NCI-H460 (cell line): ENCODE results near the gene MAPKAPK3. TPM values are rescaled to one million over a fixed set of nuclear protein-coding genes. Genes with fewer than 3 reads are reported as not detected.

Source experiments
- DNase-seq: peaks from one replicate; pipeline ENCODE4 v3.0.0-alpha.2; 2016; ENCODE audit warnings: low read depth; ENCODE audit errors: extremely low read depth
- total RNA-seq: library from RNA; depleted of rRNA; stranded (reverse); fragments of >200 nt; shearing (Covaris generic); gene quantifications from 2 replicates; pipeline ENCODE4 v1.2.3, GENCODE V29; 2014

Gene MAPKAPK3
- total RNA-seq, 1 experiment from 2014 or later, result 31.6 TPM

GRCh38 chr3:50624634-50625033, 7.7 kb downstream of the MAPKAPK3 start:
- DNase-seq, result no peak

- DNase-seq, result no peak
These were observed 8.6 kb downstream of the MAPKAPK3 start for GRCh38 chr3:50625231-50626182.

GRCh38 chr3:50626401-50626800, 9.4 kb downstream of the MAPKAPK3 start:
- no peak for DNase-seq

- peak; percentile 36 for DNase-seq
These were observed 10.6 kb downstream of the MAPKAPK3 start for GRCh38 chr3:50627407-50628051.

GRCh38 chr3:50628601-50629000, 11.7 kb downstream of the MAPKAPK3 start:
- no peak for DNase-seq

- DNase-seq, result no peak
These were observed 13.4 kb downstream of the MAPKAPK3 start for GRCh38 chr3:50630394-50630793.

- no peak for DNase-seq
These were observed 13.9 kb downstream of the MAPKAPK3 start for GRCh38 chr3:50630877-50631276.

GRCh38 chr3:50632450-50632849, 15.5 kb downstream of the MAPKAPK3 start:
- no peak for DNase-seq

- no peak for DNase-seq
These were observed 16.4 kb downstream of the MAPKAPK3 start for GRCh38 chr3:50633230-50633790.

GRCh38 chr3:50635066-50635465, 18.1 kb downstream of the MAPKAPK3 start:
- no peak for DNase-seq

- no peak for DNase-seq
These were observed 20.1 kb downstream of the MAPKAPK3 start for GRCh38 chr3:50637011-50637410.

- no peak for DNase-seq
These were observed 21.0 kb downstream of the MAPKAPK3 start for GRCh38 chr3:50637945-50638344.

GRCh38 chr3:50639055-50639494, 22.1 kb downstream of the MAPKAPK3 start:
- DNase-seq, result no peak

- no peak for DNase-seq
These were observed 25.4 kb downstream of the MAPKAPK3 start for GRCh38 chr3:50642382-50642781.

- no peak for DNase-seq
These were observed 27.6 kb downstream of the MAPKAPK3 start for GRCh38 chr3:50644561-50644960.

- no peak for DNase-seq
These were observed 28.4 kb downstream of the MAPKAPK3 start for GRCh38 chr3:50645378-50645777.

- DNase-seq, result no peak
These were observed 31.4 kb downstream of the MAPKAPK3 start for GRCh38 chr3:50648313-50648712.

- DNase-seq, result no peak
These were observed 32.0 kb downstream of the MAPKAPK3 start for GRCh38 chr3:50648944-50649343.

- no peak for DNase-seq
These were observed 32.5 kb downstream of the MAPKAPK3 start for GRCh38 chr3:50649451-50649931.

GRCh38 chr3:50650018-50650417, 33.1 kb downstream of the MAPKAPK3 start:
- DNase-seq, result no peak

- no peak for DNase-seq
These were observed 34.5 kb downstream of the MAPKAPK3 start for GRCh38 chr3:50651445-50651844.
